LNCAP (cell line): ENCODE data around the gene APOA5.

Experiments
- TF ChIP-seq, protein P1 (sequence below): fragments of 450-650 bp; IDR thresholded peaks from 2 replicates; pipeline ENCODE4 v1.5.1; 2017; ENCODE audit warnings: mild to moderate bottlenecking

Gene APOA5

DNA sequence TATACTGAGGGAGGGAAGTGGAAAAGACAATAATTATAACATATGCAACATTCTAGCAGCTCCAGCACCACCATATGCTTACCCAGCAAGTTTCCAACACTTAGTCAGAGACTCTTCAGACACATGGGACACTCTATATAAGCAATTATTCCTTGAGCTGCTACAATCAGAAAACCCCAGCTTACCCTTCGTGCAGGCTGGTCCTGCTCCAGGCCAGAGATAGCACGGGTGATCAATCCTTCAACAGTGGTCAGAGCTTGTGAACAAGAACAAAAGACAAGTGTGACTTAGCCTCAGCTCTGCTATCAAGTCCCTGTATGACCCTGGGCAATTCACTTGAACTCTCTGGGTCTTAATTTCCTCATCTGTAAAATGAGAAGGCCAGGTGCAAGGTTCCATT lies 5.4 kb downstream of the APOA5 start:
- TF ChIP-seq, protein P1, sequence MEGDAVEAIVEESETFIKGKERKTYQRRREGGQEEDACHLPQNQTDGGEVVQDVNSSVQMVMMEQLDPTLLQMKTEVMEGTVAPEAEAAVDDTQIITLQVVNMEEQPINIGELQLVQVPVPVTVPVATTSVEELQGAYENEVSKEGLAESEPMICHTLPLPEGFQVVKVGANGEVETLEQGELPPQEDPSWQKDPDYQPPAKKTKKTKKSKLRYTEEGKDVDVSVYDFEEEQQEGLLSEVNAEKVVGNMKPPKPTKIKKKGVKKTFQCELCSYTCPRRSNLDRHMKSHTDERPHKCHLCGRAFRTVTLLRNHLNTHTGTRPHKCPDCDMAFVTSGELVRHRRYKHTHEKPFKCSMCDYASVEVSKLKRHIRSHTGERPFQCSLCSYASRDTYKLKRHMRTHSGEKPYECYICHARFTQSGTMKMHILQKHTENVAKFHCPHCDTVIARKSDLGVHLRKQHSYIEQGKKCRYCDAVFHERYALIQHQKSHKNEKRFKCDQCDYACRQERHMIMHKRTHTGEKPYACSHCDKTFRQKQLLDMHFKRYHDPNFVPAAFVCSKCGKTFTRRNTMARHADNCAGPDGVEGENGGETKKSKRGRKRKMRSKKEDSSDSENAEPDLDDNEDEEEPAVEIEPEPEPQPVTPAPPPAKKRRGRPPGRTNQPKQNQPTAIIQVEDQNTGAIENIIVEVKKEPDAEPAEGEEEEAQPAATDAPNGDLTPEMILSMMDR: no peak

DNA sequence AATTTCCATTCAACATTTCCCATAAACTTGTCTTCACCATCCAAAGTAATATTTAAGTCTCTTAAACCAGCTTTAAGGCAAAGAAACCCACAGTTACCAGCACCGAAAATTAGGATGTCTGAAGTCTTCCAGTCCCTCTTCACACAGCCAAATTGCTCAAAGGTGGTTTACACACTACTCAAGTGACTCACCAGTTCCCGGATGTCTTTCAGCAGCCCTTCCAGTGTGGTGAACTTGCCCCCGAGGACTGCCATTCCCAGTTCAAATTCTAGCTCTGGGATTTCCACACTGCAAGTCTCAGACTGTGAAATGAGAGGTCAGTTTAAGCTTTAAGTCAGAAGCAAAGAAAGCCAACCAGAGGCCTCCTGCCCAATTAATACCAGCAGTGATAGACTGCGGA lies 9.0 kb downstream of the APOA5 start:
- TF ChIP-seq, protein P1: no peak

- TF ChIP-seq, protein P1: no peak
These were observed 13.1 kb downstream of the APOA5 start for GRCh38 chr11:116778556-116778955.

- TF ChIP-seq, protein P1: no peak
These were observed 14.6 kb downstream of the APOA5 start for GRCh38 chr11:116777056-116777455.

GRCh38 chr11:116776522-116776984 lies 15.1 kb downstream of the APOA5 start:
- TF ChIP-seq, protein P1: no peak

- TF ChIP-seq, protein P1: no peak
These were observed 15.7 kb downstream of the APOA5 start for GRCh38 chr11:116775975-116776374.

- TF ChIP-seq, protein P1: no peak
These were observed 17.0 kb downstream of the APOA5 start for GRCh38 chr11:116774661-116775060.
